SK-N-SH treated with all-trans-retinoic acid at 6 μM for 48 hours (cell line): ENCODE data around the gene C19orf85.

ENCODE experiments used
- ATAC-seq: fragments of 200-7000 bp; cut with Tn5 transposase; 3 replicates; pipeline ENCODE4 v1.9.1; 2020; ENCODE audit warnings: mild to moderate bottlenecking, moderate library complexity
- ARNTL ChIP-seq: fragments of 450-650 bp; formaldehyde crosslinking; IDR thresholded peaks from 2 replicates; pipeline ENCODE4 v1.5.0; 2020; ENCODE audit warnings: low read depth, mild to moderate bottlenecking, moderate library complexity, borderline replicate concordance
- BACH2 ChIP-seq: fragments of 250-450 bp; sonication (Bioruptor Pico); IDR thresholded peaks from 2 replicates; pipeline ENCODE4 v1.9.0; 2021; ENCODE audit warnings: mild to moderate bottlenecking, borderline replicate concordance
- CREB5 ChIP-seq: fragments of 250-450 bp; sonication (Bioruptor Pico); IDR thresholded peaks from 2 replicates; pipeline ENCODE4 v1.5.1; 2020; ENCODE audit warnings: low read depth, mild to moderate bottlenecking, moderate library complexity
- CSDC2 ChIP-seq: fragments of 250-450 bp; sonication (Bioruptor Pico); IDR thresholded peaks from 2 replicates; pipeline ENCODE4 v1.5.0; 2020; ENCODE audit warnings: mild to moderate bottlenecking, moderate library complexity
- CSRNP3 ChIP-seq: fragments of 250-450 bp; sonication (Bioruptor Pico); IDR thresholded peaks from 2 replicates; pipeline ENCODE4 v1.5.1; 2021; ENCODE audit warnings: mild to moderate bottlenecking, moderate library complexity
- ESRRG ChIP-seq: fragments of 250-450 bp; sonication (Bioruptor Pico); IDR thresholded peaks from 2 replicates; pipeline ENCODE4 v1.6.1; 2021; ENCODE audit warnings: mild to moderate bottlenecking
- GLIS3 ChIP-seq: fragments of 250-450 bp; sonication (Bioruptor Pico); IDR thresholded peaks from 2 replicates; pipeline ENCODE4 v1.5.0; 2020; ENCODE audit warnings: mild to moderate bottlenecking, moderate library complexity
- ISL1 ChIP-seq: fragments of 250-450 bp; sonication (Bioruptor Pico); IDR thresholded peaks from 2 replicates; pipeline ENCODE4 v2.1.2; 2022; ENCODE audit warnings: mild to moderate bottlenecking, moderate library complexity
- OSR1 ChIP-seq: fragments of 250-450 bp; sonication (Bioruptor Pico); IDR thresholded peaks from 2 replicates; pipeline ENCODE4 v1.8.0; 2022; ENCODE audit warnings: moderate library complexity, mild to moderate bottlenecking, inconsistent platforms
- PATZ1 ChIP-seq: fragments of 250-450 bp; sonication (Bioruptor Pico); IDR thresholded peaks from 2 replicates; pipeline ENCODE4 v1.8.0; 2020; ENCODE audit warnings: mild to moderate bottlenecking, moderate library complexity, borderline replicate concordance
- PPARA ChIP-seq: fragments of 250-450 bp; sonication (Bioruptor Pico); IDR thresholded peaks from 2 replicates; pipeline ENCODE4 v1.5.0; 2020; ENCODE audit warnings: mild to moderate bottlenecking, borderline replicate concordance
- RARB ChIP-seq: fragments of 250-450 bp; sonication (Bioruptor Pico); IDR thresholded peaks from 2 replicates; pipeline ENCODE4 v1.8.0; 2021; ENCODE audit warnings: mild to moderate bottlenecking, moderate library complexity
- SNAI2 ChIP-seq: fragments of 250-450 bp; sonication (Bioruptor Pico); IDR thresholded peaks from 2 replicates; pipeline ENCODE4 v1.5.0; 2020; ENCODE audit warnings: mild to moderate bottlenecking, moderate library complexity
- TCF4 ChIP-seq: fragments of 250-450 bp; sonication (Bioruptor Pico); IDR thresholded peaks from 2 replicates; pipeline ENCODE4 v1.8.0; 2021; ENCODE audit warnings: mild to moderate bottlenecking, moderate library complexity, borderline replicate concordance
- TOX ChIP-seq: fragments of 250-450 bp; sonication (Bioruptor Pico); IDR thresholded peaks from 2 replicates; pipeline ENCODE4 v1.8.0; 2021; ENCODE audit warnings: mild to moderate bottlenecking, moderate library complexity, borderline replicate concordance
- TSHZ2 ChIP-seq: fragments of 250-450 bp; sonication (Bioruptor Pico); IDR thresholded peaks from 2 replicates; pipeline ENCODE4 v1.5.0; 2020; ENCODE audit warnings: mild to moderate bottlenecking, moderate library complexity
- ZC3H10 ChIP-seq: fragments of 250-450 bp; sonication (Bioruptor Pico); IDR thresholded peaks from 2 replicates; pipeline ENCODE4 v1.5.1; 2021; ENCODE audit warnings: mild to moderate bottlenecking, moderate library complexity
- ZFP3 ChIP-seq: fragments of 250-450 bp; sonication (Bioruptor Pico); IDR thresholded peaks from 2 replicates; pipeline ENCODE4 v1.5.0; 2020; ENCODE audit warnings: mild to moderate bottlenecking, moderate library complexity
- ZFP30 ChIP-seq: fragments of 450-650 bp; formaldehyde crosslinking; IDR thresholded peaks from 2 replicates; pipeline ENCODE4 v1.5.0; 2022; ENCODE audit warnings: mild to moderate bottlenecking, moderate library complexity
- ZNF565 ChIP-seq: fragments of 450-650 bp; formaldehyde crosslinking; conservative IDR thresholded peaks from 2 replicates; pipeline ENCODE4 v1.5.0; 2020; ENCODE audit warnings: low read depth, mild to moderate bottlenecking, moderate library complexity
- ZNF8 ChIP-seq: fragments of 450-650 bp; formaldehyde crosslinking; IDR thresholded peaks from 2 replicates; pipeline ENCODE4 v1.5.0; 2020; ENCODE audit warnings: mild to moderate bottlenecking, moderate library complexity

The C19orf85 gene

GRCh38 chr19:55468054-55468393 is 3.5 kb upstream of the C19orf85 start:
- ATAC-seq: no peak
- TF ChIP-seq ARNTL (no peak), CSDC2 (CRISPR knock-in tag) (no peak), ZC3H10 (no peak)

- TF ChIP-seq ZNF565 (CRISPR knock-in tag) (no peak), ZFP30 (no peak), CREB5 (CRISPR knock-in tag) (no peak), CSDC2 (CRISPR knock-in tag) (no peak), ESRRG (no peak), TOX (CRISPR knock-in tag) (no peak), TCF4 (no peak), SNAI2 (CRISPR knock-in tag) (no peak), OSR1 (CRISPR knock-in tag) (no peak), BACH2 (CRISPR knock-in tag) (no peak), RARB (no peak), ZNF8 (CRISPR knock-in tag) (no peak), ZFP3 (no peak), GLIS3 (CRISPR knock-in tag) (no peak)
- TF ChIP-seq, all 23 proteins: peak for 0
- peak; percentile 97 for ATAC-seq
Measured at GRCh38 chr19:55467236-55468053, 2.9 kb upstream of the C19orf85 start.

GRCh38 chr19:55466241-55466614 is 1.7 kb upstream of the C19orf85 start:
- no peak for TF ChIP-seq PATZ1 (CRISPR knock-in tag)
- no peak for TF ChIP-seq TSHZ2 (CRISPR knock-in tag)
- TF ChIP-seq TCF4: no peak
- TF ChIP-seq TOX (CRISPR knock-in tag): no peak
- TF ChIP-seq CREB5 (CRISPR knock-in tag): no peak
- no peak for TF ChIP-seq PPARA (CRISPR knock-in tag)
- no peak for TF ChIP-seq ZNF565 (CRISPR knock-in tag)
- no peak for TF ChIP-seq ZFP30
- TF ChIP-seq ISL1 (CRISPR knock-in tag): no peak
- TF ChIP-seq CSRNP3: no peak
- no peak for TF ChIP-seq BACH2 (CRISPR knock-in tag)
- no peak for TF ChIP-seq ESRRG
- no peak for TF ChIP-seq ZC3H10
- TF ChIP-seq GLIS3 (CRISPR knock-in tag): no peak
- no peak for TF ChIP-seq ARNTL
- TF ChIP-seq RARB: no peak
- no peak for ATAC-seq
